SK-N-SH treated with all-trans-retinoic acid at 6 μM for 48 hours (cell line): ENCODE measurements around the gene TMEM207.

Experiments
- ARNTL ChIP-seq: fragments of 450-650 bp; formaldehyde crosslinking; IDR thresholded peaks from 2 replicates; pipeline ENCODE4 v1.5.0; 2020; ENCODE audit warnings: low read depth, mild to moderate bottlenecking, moderate library complexity, borderline replicate concordance
- ISL1 ChIP-seq: fragments of 250-450 bp; sonication (Bioruptor Pico); IDR thresholded peaks from 2 replicates; pipeline ENCODE4 v2.1.2; 2022; ENCODE audit warnings: mild to moderate bottlenecking, moderate library complexity
- OSR1 ChIP-seq: fragments of 250-450 bp; sonication (Bioruptor Pico); IDR thresholded peaks from 2 replicates; pipeline ENCODE4 v1.8.0; 2022; ENCODE audit warnings: moderate library complexity, mild to moderate bottlenecking, inconsistent platforms
- SNAI2 ChIP-seq: fragments of 250-450 bp; sonication (Bioruptor Pico); IDR thresholded peaks from 2 replicates; pipeline ENCODE4 v1.5.0; 2020; ENCODE audit warnings: mild to moderate bottlenecking, moderate library complexity
- TCF4 ChIP-seq: fragments of 250-450 bp; sonication (Bioruptor Pico); IDR thresholded peaks from 2 replicates; pipeline ENCODE4 v1.8.0; 2021; ENCODE audit warnings: mild to moderate bottlenecking, moderate library complexity, borderline replicate concordance
- ZC3H10 ChIP-seq: fragments of 250-450 bp; sonication (Bioruptor Pico); IDR thresholded peaks from 2 replicates; pipeline ENCODE4 v1.5.1; 2021; ENCODE audit warnings: mild to moderate bottlenecking, moderate library complexity
- ZFP3 ChIP-seq: fragments of 250-450 bp; sonication (Bioruptor Pico); IDR thresholded peaks from 2 replicates; pipeline ENCODE4 v1.5.0; 2020; ENCODE audit warnings: mild to moderate bottlenecking, moderate library complexity
- ZFP30 ChIP-seq: fragments of 450-650 bp; formaldehyde crosslinking; IDR thresholded peaks from 2 replicates; pipeline ENCODE4 v1.5.0; 2022; ENCODE audit warnings: mild to moderate bottlenecking, moderate library complexity
- ZNF8 ChIP-seq: fragments of 450-650 bp; formaldehyde crosslinking; IDR thresholded peaks from 2 replicates; pipeline ENCODE4 v1.5.0; 2020; ENCODE audit warnings: mild to moderate bottlenecking, moderate library complexity
- TF ChIP-seq, protein P1 (sequence below): fragments of 250-450 bp; sonication (Bioruptor Pico); IDR thresholded peaks from 2 replicates; pipeline ENCODE4 v1.8.0; 2020; ENCODE audit warnings: mild to moderate bottlenecking, moderate library complexity, borderline replicate concordance

GRCh38 chr3:190495796-190496195 lies 46.1 kb upstream of the TMEM207 start:
- no peak for TF ChIP-seq ARNTL (CRISPR knock-in tag)
- no peak for TF ChIP-seq ISL1 (CRISPR knock-in tag)
- no peak for TF ChIP-seq OSR1 (CRISPR knock-in tag)
- TF ChIP-seq ZFP30 (CRISPR knock-in tag) = no peak
- TF ChIP-seq SNAI2 (CRISPR knock-in tag) = no peak
- no peak for TF ChIP-seq ZC3H10 (CRISPR knock-in tag)
- TF ChIP-seq, protein P1, sequence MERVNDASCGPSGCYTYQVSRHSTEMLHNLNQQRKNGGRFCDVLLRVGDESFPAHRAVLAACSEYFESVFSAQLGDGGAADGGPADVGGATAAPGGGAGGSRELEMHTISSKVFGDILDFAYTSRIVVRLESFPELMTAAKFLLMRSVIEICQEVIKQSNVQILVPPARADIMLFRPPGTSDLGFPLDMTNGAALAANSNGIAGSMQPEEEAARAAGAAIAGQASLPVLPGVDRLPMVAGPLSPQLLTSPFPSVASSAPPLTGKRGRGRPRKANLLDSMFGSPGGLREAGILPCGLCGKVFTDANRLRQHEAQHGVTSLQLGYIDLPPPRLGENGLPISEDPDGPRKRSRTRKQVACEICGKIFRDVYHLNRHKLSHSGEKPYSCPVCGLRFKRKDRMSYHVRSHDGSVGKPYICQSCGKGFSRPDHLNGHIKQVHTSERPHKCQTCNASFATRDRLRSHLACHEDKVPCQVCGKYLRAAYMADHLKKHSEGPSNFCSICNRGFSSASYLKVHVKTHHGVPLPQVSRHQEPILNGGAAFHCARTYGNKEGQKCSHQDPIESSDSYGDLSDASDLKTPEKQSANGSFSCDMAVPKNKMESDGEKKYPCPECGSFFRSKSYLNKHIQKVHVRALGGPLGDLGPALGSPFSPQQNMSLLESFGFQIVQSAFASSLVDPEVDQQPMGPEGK (CRISPR knock-in tag) = no peak
- TF ChIP-seq ZFP3 (CRISPR knock-in tag) = no peak
- no peak for TF ChIP-seq ZNF8 (CRISPR knock-in tag)
- TF ChIP-seq TCF4 = no peak
